ENCODE data around the gene RIMBP2. TPM values are rescaled to one million over a fixed set of nuclear protein-coding genes. Genes with fewer than 3 reads are reported as not detected.

Gene RIMBP2
- total RNA-seq, 1 experiment from 2014 or later: not detected

GRCh38 chr12:130354407-130354806 lies 361.7 kb downstream of the RIMBP2 start:
- intact Hi-C loops (cut with micrococcal nuclease): no loop called here
- H3K27ac Mint-ChIP-seq (ENCODE audit: low read depth, unreplicated experiment): no peak overlapping the region
- H3K36me3 Mint-ChIP-seq (ENCODE audit: insufficient read depth, unreplicated experiment): peaks cover 6% of the 10 kb centered on the region
- DNase-seq (ENCODE audit: unreplicated experiment): no peak
- no peaks in the 10 kb centered on the region for H3K9me3 Mint-ChIP-seq (ENCODE audit: unreplicated experiment)
- no peak for TF ChIP-seq CTCF (IDR thresholded peaks at IDR 0.05; ENCODE audit: unreplicated experiment)
- no TSS peak for BruUV-seq (replicated peaks)
- ChIA-PET POLR2A (no interaction called here), CTCF (interaction anchor here (0.7 to 1.3 kb wide), 3 partner anchors 9 to 363 kb away, joined by 3 to 4 read pairs (median 4); no protein-coding TSS in a partner anchor)
- H3K4me1 Mint-ChIP-seq (ENCODE audit: insufficient read depth, unreplicated experiment): peaks cover 23% of the 10 kb centered on the region
- no peak overlapping the region for H3K4me3 Mint-ChIP-seq (ENCODE audit: unreplicated experiment)
- no peaks in the 10 kb centered on the region for H3K27me3 Mint-ChIP-seq (ENCODE audit: insufficient read depth, unreplicated experiment)

- Mint-ChIP-seq H3K27me3 (ENCODE audit: insufficient read depth, unreplicated experiment) (no peaks in the 10 kb centered on the region), H3K4me3 (ENCODE audit: unreplicated experiment) (no peak overlapping the region), H3K4me1 (ENCODE audit: insufficient read depth, unreplicated experiment) (peaks cover 23% of the 10 kb centered on the region), H3K9me3 (ENCODE audit: unreplicated experiment) (no peaks in the 10 kb centered on the region), H3K36me3 (ENCODE audit: insufficient read depth, unreplicated experiment) (no peaks in the 10 kb centered on the region), H3K27ac (ENCODE audit: low read depth, unreplicated experiment) (no peak overlapping the region)
- intact Hi-C loops (cut with micrococcal nuclease): no loop called here
- ChIA-PET POLR2A (no interaction called here), CTCF (interaction anchor here (1.0 to 1.3 kb wide), 2 partner anchors 12 to 322 kb away, joined by 3 to 4 read pairs; no protein-coding TSS in a partner anchor)
- no TSS peak for BruUV-seq (replicated peaks)
- no peak for TF ChIP-seq CTCF (IDR thresholded peaks at IDR 0.05; ENCODE audit: unreplicated experiment)
- no peak for DNase-seq (ENCODE audit: unreplicated experiment)
These were observed 363.0 kb downstream of the RIMBP2 start for GRCh38 chr12:130353081-130353480.

GRCh38 chr12:130351326-130351725 lies 364.8 kb downstream of the RIMBP2 start:
- TF ChIP-seq CTCF (IDR thresholded peaks at IDR 0.05; ENCODE audit: unreplicated experiment): no peak
- CTCF ChIA-PET: interaction anchor here (0.6 to 1.8 kb wide), 8 partner anchors 12 to 468 kb away, joined by 3 to 6 read pairs (median 5); no protein-coding TSS in a partner anchor
- POLR2A ChIA-PET: no interaction called here
- H3K27me3 Mint-ChIP-seq (ENCODE audit: insufficient read depth, unreplicated experiment): no peaks in the 10 kb centered on the region
- no peaks in the 10 kb centered on the region for H3K36me3 Mint-ChIP-seq (ENCODE audit: insufficient read depth, unreplicated experiment)
- intact Hi-C loops (cut with micrococcal nuclease): no loop called here
- no peaks in the 10 kb centered on the region for H3K9me3 Mint-ChIP-seq (ENCODE audit: unreplicated experiment)
- H3K4me3 Mint-ChIP-seq (ENCODE audit: unreplicated experiment): no peak overlapping the region
- DNase-seq (ENCODE audit: unreplicated experiment): peak; percentile 22
- peak overlapping the region; percentile 74 for H3K27ac Mint-ChIP-seq (ENCODE audit: low read depth, unreplicated experiment)
- no TSS peak for BruUV-seq (replicated peaks)
- peaks cover 23% of the 10 kb centered on the region for H3K4me1 Mint-ChIP-seq (ENCODE audit: insufficient read depth, unreplicated experiment)

GRCh38 chr12:130350715-130351114 lies 365.4 kb downstream of the RIMBP2 start:
- H3K9me3 Mint-ChIP-seq (ENCODE audit: unreplicated experiment): no peaks in the 10 kb centered on the region
- POLR2A ChIA-PET: no interaction called here
- H3K36me3 Mint-ChIP-seq (ENCODE audit: insufficient read depth, unreplicated experiment): no peaks in the 10 kb centered on the region
- no TSS peak for BruUV-seq (replicated peaks)
- DNase-seq (ENCODE audit: unreplicated experiment): no peak
- H3K27me3 Mint-ChIP-seq (ENCODE audit: insufficient read depth, unreplicated experiment): no peaks in the 10 kb centered on the region
- CTCF ChIA-PET: interaction anchor here (0.5 to 1.8 kb wide), 11 partner anchors 11 to 469 kb away, joined by 3 to 6 read pairs (median 4); no protein-coding TSS in a partner anchor
- TF ChIP-seq CTCF (IDR thresholded peaks at IDR 0.05; ENCODE audit: unreplicated experiment): no peak
- peaks cover 23% of the 10 kb centered on the region for H3K4me1 Mint-ChIP-seq (ENCODE audit: insufficient read depth, unreplicated experiment)
- intact Hi-C loops (cut with micrococcal nuclease): no loop called here
- no peak overlapping the region for H3K4me3 Mint-ChIP-seq (ENCODE audit: unreplicated experiment)
- H3K27ac Mint-ChIP-seq (ENCODE audit: low read depth, unreplicated experiment): peak overlapping the region; percentile 74

Data from MCF 10A (cell line).